ENCODE measurements around the gene TIMP4.

DNA sequence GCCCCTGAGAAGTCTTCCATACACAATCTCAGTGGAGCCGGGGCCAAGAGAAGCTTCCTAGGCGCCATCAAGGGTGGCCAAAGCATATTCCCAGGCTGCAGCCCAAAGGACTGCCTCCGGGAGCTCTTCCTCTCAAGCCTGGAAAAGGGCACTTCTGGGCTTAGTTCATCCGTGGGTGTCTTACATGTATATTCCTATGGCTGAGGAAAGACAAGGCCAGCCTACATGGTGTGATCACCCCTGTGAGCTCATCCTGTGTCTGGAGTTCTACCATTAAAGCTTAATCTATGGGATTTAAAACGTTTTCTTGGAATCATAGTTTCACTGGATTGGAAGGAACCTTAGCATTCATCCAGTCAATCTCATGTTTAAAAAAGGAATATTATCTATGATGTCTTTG is 21.9 kb upstream of the TIMP4 start:
- TF ChIP-seq, protein P1, sequence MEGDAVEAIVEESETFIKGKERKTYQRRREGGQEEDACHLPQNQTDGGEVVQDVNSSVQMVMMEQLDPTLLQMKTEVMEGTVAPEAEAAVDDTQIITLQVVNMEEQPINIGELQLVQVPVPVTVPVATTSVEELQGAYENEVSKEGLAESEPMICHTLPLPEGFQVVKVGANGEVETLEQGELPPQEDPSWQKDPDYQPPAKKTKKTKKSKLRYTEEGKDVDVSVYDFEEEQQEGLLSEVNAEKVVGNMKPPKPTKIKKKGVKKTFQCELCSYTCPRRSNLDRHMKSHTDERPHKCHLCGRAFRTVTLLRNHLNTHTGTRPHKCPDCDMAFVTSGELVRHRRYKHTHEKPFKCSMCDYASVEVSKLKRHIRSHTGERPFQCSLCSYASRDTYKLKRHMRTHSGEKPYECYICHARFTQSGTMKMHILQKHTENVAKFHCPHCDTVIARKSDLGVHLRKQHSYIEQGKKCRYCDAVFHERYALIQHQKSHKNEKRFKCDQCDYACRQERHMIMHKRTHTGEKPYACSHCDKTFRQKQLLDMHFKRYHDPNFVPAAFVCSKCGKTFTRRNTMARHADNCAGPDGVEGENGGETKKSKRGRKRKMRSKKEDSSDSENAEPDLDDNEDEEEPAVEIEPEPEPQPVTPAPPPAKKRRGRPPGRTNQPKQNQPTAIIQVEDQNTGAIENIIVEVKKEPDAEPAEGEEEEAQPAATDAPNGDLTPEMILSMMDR (IDR thresholded peaks at IDR 0.05) = no peak
- TF ChIP-seq POLR2AphosphoS5 (IDR thresholded peaks at IDR 0.05) = no peak
